ENCODE results near the gene PROX2.

The PROX2 gene

GRCh38 chr14:74871819-74872218 lies 4.1 kb downstream of the PROX2 start:
- no peak for DNase-seq

GRCh38 chr14:74868739-74869138 lies 7.2 kb downstream of the PROX2 start:
- DNase-seq, result no peak

- DNase-seq, result no peak
Measured at GRCh38 chr14:74867673-74868072, 8.3 kb downstream of the PROX2 start.

GRCh38 chr14:74866708-74867389 lies 9.1 kb downstream of the PROX2 start:
- no peak for DNase-seq

- DNase-seq, result no peak
Measured at GRCh38 chr14:74865156-74865555, 10.8 kb downstream of the PROX2 start.

GRCh38 chr14:74864198-74864597 lies 11.7 kb downstream of the PROX2 start:
- DNase-seq, result no peak

- no peak for DNase-seq
Measured at GRCh38 chr14:74863274-74863673, 12.7 kb downstream of the PROX2 start.

GRCh38 chr14:74861734-74862090 lies 14.2 kb downstream of the PROX2 start:
- DNase-seq, result no peak

GRCh38 chr14:74860899-74861733 lies 14.8 kb downstream of the PROX2 start:
- peak; percentile 40 to 78 for DNase-seq

- no peak for DNase-seq
Measured at GRCh38 chr14:74859757-74860552, 16.0 kb downstream of the PROX2 start.

- DNase-seq, result no peak
Measured at GRCh38 chr14:74858022-74858421, 17.9 kb downstream of the PROX2 start.

- DNase-seq, result no peak
Measured at GRCh38 chr14:74856366-74856765, 19.6 kb downstream of the PROX2 start.

- DNase-seq, result no peak
Measured at GRCh38 chr14:74855945-74856344, 20.0 kb downstream of the PROX2 start.

- DNase-seq, result no peak
Measured at GRCh38 chr14:74855021-74855420, 20.9 kb downstream of the PROX2 start.

- DNase-seq, result no peak
Measured at GRCh38 chr14:74853581-74853980, 22.4 kb downstream of the PROX2 start.

GRCh38 chr14:74852922-74853530 lies 22.9 kb downstream of the PROX2 start:
- no peak for DNase-seq

GRCh38 chr14:74848768-74849167 lies 27.2 kb downstream of the PROX2 start:
- no peak for DNase-seq

- no peak for DNase-seq
Measured at GRCh38 chr14:74846968-74847665, 28.8 kb downstream of the PROX2 start.

- DNase-seq, result no peak
Measured at GRCh38 chr14:74846168-74846567, 29.8 kb downstream of the PROX2 start.

- no peak for DNase-seq
Measured at GRCh38 chr14:74843653-74844052, 32.3 kb downstream of the PROX2 start.

GRCh38 chr14:74841230-74842207 lies 34.4 kb downstream of the PROX2 start:
- DNase-seq, result no peak
